Measurements from ENCODE around the gene TMEM218. TPM values are rescaled to one million over a fixed set of nuclear protein-coding genes. Genes with fewer than 3 reads are reported as not detected.

Gene TMEM218
- total and polyA plus RNA-seq, 3 donors from 2014 or later, result 15.1 to 17.7 (median 17.2) TPM

- DNase-seq, result no peak
- 72 to 73% methylated on average over 2 of the region's 2 CpGs for WGBS, 2 donors
- intact Hi-C loops (cut with DNase I; ENCODE audit: low total_unique reads), result no loop called here
Measured at GRCh38 chr11:125055107-125055715, 56.2 kb downstream of the TMEM218 start.

GRCh38 chr11:125053167-125053566 is 58.3 kb downstream of the TMEM218 start:
- Histone ChIP-seq H3K4me3 (no peak overlapping the region), H3K4me1 (no peaks in the 10 kb centered on the region), H3K27me3 (no peaks in the 10 kb centered on the region), H3K9me3 (no peaks in the 10 kb centered on the region), H3K27ac (no peak overlapping the region), H3K36me3 (ENCODE audit: low read depth, missing control alignments) (no peaks in the 10 kb centered on the region)
- TF ChIP-seq POLR2A (IDR thresholded peaks at IDR 0.05) (no peak), CTCF (IDR thresholded peaks at IDR 0.05) (no peak)
- no peak for DNase-seq
- WGBS, 2 donors, result 85 to 88% methylated on average over 1 of the region's 1 CpG
- intact Hi-C loops (cut with DNase I; ENCODE audit: low total_unique reads), result no loop called here

More at GRCh38 chr11:125055107-125055715, 56.2 kb downstream of the TMEM218 start:
- Histone ChIP-seq H3K27ac (no peak overlapping the region), H3K4me1 (no peaks in the 10 kb centered on the region), H3K9me3 (no peaks in the 10 kb centered on the region), H3K4me3 (no peak overlapping the region), H3K36me3 (ENCODE audit: low read depth, missing control alignments) (no peaks in the 10 kb centered on the region), H3K27me3 (no peaks in the 10 kb centered on the region)
- TF ChIP-seq CTCF (IDR thresholded peaks at IDR 0.05), result no peak
- no peak for TF ChIP-seq POLR2A (IDR thresholded peaks at IDR 0.05)

DNA sequence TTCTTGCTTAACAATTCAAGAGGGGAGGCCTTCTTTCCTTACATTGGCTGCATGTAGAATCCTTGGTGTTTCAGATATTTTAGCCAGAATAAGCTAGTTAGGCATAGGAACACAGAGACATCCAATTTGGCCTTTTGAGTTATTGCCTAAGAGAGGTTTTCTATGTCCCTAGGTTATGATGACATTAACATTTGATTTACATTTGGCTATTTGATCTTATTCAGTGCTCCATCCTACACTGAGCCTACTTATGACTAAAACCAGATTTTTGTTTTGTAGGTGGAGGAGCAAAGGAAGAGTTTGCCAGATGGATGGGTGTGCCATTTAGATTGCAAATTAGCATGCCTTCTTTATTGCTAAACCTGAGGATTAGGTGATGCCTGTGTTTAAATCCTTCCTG is 59.4 kb downstream of the TMEM218 start:
- no peak for DNase-seq
- no peaks in the 10 kb centered on the region for H3K27me3 ChIP-seq
- H3K36me3 ChIP-seq (ENCODE audit: low read depth, missing control alignments), result no peaks in the 10 kb centered on the region
- no peaks in the 10 kb centered on the region for H3K4me1 ChIP-seq
- intact Hi-C loops (cut with DNase I; ENCODE audit: low total_unique reads), result no loop called here
- TF ChIP-seq POLR2A (IDR thresholded peaks at IDR 0.05) (no peak), CTCF (IDR thresholded peaks at IDR 0.05) (no peak)
- no peak overlapping the region for H3K27ac ChIP-seq
- no peak overlapping the region for H3K4me3 ChIP-seq
- no peaks in the 10 kb centered on the region for H3K9me3 ChIP-seq

DNA sequence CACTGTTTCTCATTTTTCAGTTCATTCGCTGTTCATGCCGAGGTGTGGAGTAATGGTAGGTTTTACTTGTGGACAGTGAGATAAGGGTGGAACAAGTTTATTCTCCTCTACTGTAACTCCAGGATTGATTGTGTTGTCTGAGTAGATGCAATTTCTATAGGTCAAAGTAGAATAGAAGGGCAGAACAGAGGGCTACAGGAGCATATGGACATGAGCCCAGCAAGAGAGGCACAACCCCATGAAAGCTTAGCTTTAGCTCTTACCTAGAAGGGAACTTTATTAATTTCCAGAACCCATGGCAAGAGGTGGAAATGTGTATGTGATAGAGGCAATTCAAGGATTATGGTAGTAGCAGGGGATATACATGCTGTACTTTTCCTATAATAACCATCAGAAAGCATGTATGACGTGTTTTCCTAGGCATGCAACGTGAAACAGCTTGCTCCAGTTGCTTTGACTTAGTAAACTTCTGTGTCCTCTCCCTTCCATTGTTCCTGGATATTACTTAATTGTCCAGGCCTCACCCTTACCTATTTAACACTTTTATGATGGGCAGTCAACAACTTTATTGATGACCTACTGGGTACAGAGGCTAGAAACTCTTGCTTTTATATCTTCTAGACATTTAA is 62.1 kb downstream of the TMEM218 start:
- DNase-seq, result no peak
- intact Hi-C loops (cut with DNase I; ENCODE audit: low total_unique reads), result no loop called here
- TF ChIP-seq POLR2A (IDR thresholded peaks at IDR 0.05), result no peak
- no peak for TF ChIP-seq CTCF (IDR thresholded peaks at IDR 0.05)
- 89 to 98% methylated on average over 4 of the region's 4 CpGs for WGBS, 2 donors
- H3K4me3 ChIP-seq, result no peak overlapping the region
- no peaks in the 10 kb centered on the region for H3K9me3 ChIP-seq
- H3K4me1 ChIP-seq, result no peaks in the 10 kb centered on the region
- H3K36me3 ChIP-seq (ENCODE audit: low read depth, missing control alignments), result no peaks in the 10 kb centered on the region
- no peaks in the 10 kb centered on the region for H3K27me3 ChIP-seq
- H3K27ac ChIP-seq, result no peak overlapping the region

Other genes with a start within 250 kb of the TMEM218 start
- 10 to 100 TPM; 11.8 to 31.6 TPM for gene ROBO3, start 246.2 kb downstream of the TMEM218 start, total RNA-seq
- gene ROBO3, start 246.2 kb downstream of the TMEM218 start, polyA plus RNA-seq (ENCODE audit: insufficient read depth, low read depth, low replicate concordance), result 12.9 TPM
- gene ROBO4, start 213.8 kb downstream of the TMEM218 start, total RNA-seq, result 1 to 10 TPM; 5.7 to 8.4 TPM
- gene ROBO4, start 213.8 kb downstream of the TMEM218 start, polyA plus RNA-seq (ENCODE audit: insufficient read depth, low read depth, low replicate concordance), result 7.0 TPM
- not detected for gene HEPN1, start 192.4 kb downstream of the TMEM218 start, total RNA-seq
- not detected for gene HEPN1, start 192.4 kb downstream of the TMEM218 start, polyA plus RNA-seq (ENCODE audit: insufficient read depth, low read depth, low replicate concordance)
- under 1 TPM; 0.24 to 0.25 TPM for gene HEPACAM, start 175.6 kb downstream of the TMEM218 start, total RNA-seq
- 0.75 TPM for gene HEPACAM, start 175.6 kb downstream of the TMEM218 start, polyA plus RNA-seq (ENCODE audit: insufficient read depth, low read depth, low replicate concordance)
- gene CCDC15, start 157.4 kb downstream of the TMEM218 start, total RNA-seq, result 10 to 100 TPM; 14.9 to 15.1 TPM
- 8.0 TPM for gene CCDC15, start 157.4 kb downstream of the TMEM218 start, polyA plus RNA-seq (ENCODE audit: insufficient read depth, low read depth, low replicate concordance)
- gene SLC37A2, start 48.3 kb downstream of the TMEM218 start, total RNA-seq, result 1 to 10 TPM; 3.0 to 7.6 TPM
- 6.2 TPM for gene SLC37A2, start 48.3 kb downstream of the TMEM218 start, polyA plus RNA-seq (ENCODE audit: insufficient read depth, low read depth, low replicate concordance)
- gene PKNOX2, start 53.1 kb upstream of the TMEM218 start, total RNA-seq, result 1 to 10 TPM; 5.5 to 7.3 TPM
- gene PKNOX2, start 53.1 kb upstream of the TMEM218 start, polyA plus RNA-seq (ENCODE audit: insufficient read depth, low read depth, low replicate concordance), result 10.4 TPM